OCI-LY3 (cell line): ENCODE data around the gene HOMEZ.

Source experiments
- H2AFZ ChIP-seq: fragments of 200-600, 300-600 bp; shearing (Covaris generic); 2 replicates; pipeline ENCODE4 v1.6.0; 2014; ENCODE audit warnings: antibody characterized with exemption, low read depth, low read length
- H3K27ac ChIP-seq: fragments of 200-600, 300-600 bp; sonication (generic); 2 replicates; pipeline ENCODE4 v1.5.1; 2014; ENCODE audit warnings: mild to moderate bottlenecking, low read length, moderate library complexity, mixed read lengths
- H3K27me3 ChIP-seq: fragments of 200-600, 300-600 bp; sonication (generic); 2 replicates; pipeline ENCODE4 v1.6.1; 2014; ENCODE audit warnings: low read depth, low read length, mixed read lengths
- H3K36me3 ChIP-seq: fragments of 200-600, 300-600 bp; sonication (generic); replicated peaks from 2 replicates; pipeline ENCODE3; 2014; ENCODE audit warnings: low read depth, low read length, mixed read lengths
- H3K4me1 ChIP-seq: fragments of 300-600, 200-600 bp; sonication (generic); 2 replicates; pipeline ENCODE4 v1.6.1; 2014; ENCODE audit warnings: low read length, mixed read lengths
- H3K4me2 ChIP-seq: fragments of 200-600, 300-600 bp; sonication (generic); 2 replicates; pipeline ENCODE4 v1.6.1; 2014; ENCODE audit warnings: low read length, mixed read lengths
- H3K4me3 ChIP-seq: fragments of 300-600, 200-600 bp; sonication (generic); 2 replicates; pipeline ENCODE4 v1.5.1; 2014; ENCODE audit warnings: antibody characterized with exemption, mild to moderate bottlenecking, low read length, moderate library complexity
- H3K79me2 ChIP-seq: fragments of 300-600, 200-600 bp; shearing (Covaris generic); 2 replicates; pipeline ENCODE4 v1.6.1; 2014; ENCODE audit warnings: mild to moderate bottlenecking, low read length, mixed read lengths
- H3K9ac ChIP-seq: fragments of 300-600, 200-600 bp; shearing (Covaris generic); 2 replicates; pipeline ENCODE4 v1.6.0; 2014; ENCODE audit warnings: mild to moderate bottlenecking, low read length, moderate library complexity
- H3K9me3 ChIP-seq: fragments of 200-600, 300-600 bp; shearing (Covaris generic); 2 replicates; pipeline ENCODE4 v1.6.1; 2014; ENCODE audit warnings: low read length, mixed read lengths; ENCODE audit not compliant: insufficient read depth
- H4K20me1 ChIP-seq: fragments of 200-600, 300-600 bp; sonication (generic); 2 replicates; pipeline ENCODE4 v1.6.1; 2016; ENCODE audit warnings: low read length, mixed read lengths; ENCODE audit not compliant: insufficient read depth
- CTCF ChIP-seq: fragments of 200-600, 300-600 bp; sonication (generic); IDR thresholded peaks from 2 replicates; pipeline ENCODE4 v1.5.1; 2014; ENCODE audit warnings: antibody characterized with exemption, low read length, low read depth
- EZH2phosphoT487 ChIP-seq: fragments of 200-600 bp; shearing (Covaris generic); IDR thresholded peaks from 2 replicates; pipeline ENCODE4 v1.6.1; 2018; ENCODE audit warnings: antibody characterized with exemption, mixed run types, low read depth

Gene HOMEZ

GRCh38 chr14:23259426-23259825 is 26.5 kb downstream of the HOMEZ start:
- Histone ChIP-seq H3K27ac (no peak overlapping the region), H3K36me3 (no peaks in the 10 kb centered on the region), H3K9ac (no peak overlapping the region), H3K4me3 (no peak overlapping the region), H3K79me2 (no peaks in the 10 kb centered on the region), H3K9me3 (no peaks in the 10 kb centered on the region), H4K20me1 (no peaks in the 10 kb centered on the region), H3K4me2 (no peak overlapping the region), H2AFZ (no peak overlapping the region), H3K27me3 (peaks cover 52% of the 10 kb centered on the region), H3K4me1 (no peaks in the 10 kb centered on the region)
- TF ChIP-seq EZH2phosphoT487 (no peak), CTCF (no peak)

- no peak overlapping the region for H3K4me3 ChIP-seq
- TF ChIP-seq EZH2phosphoT487 = no peak
- no peak for TF ChIP-seq CTCF
- H3K4me2 ChIP-seq = no peak overlapping the region
- no peak overlapping the region for H3K27ac ChIP-seq
- H2AFZ ChIP-seq = no peak overlapping the region
- no peaks in the 10 kb centered on the region for H3K79me2 ChIP-seq
- no peaks in the 10 kb centered on the region for H3K9me3 ChIP-seq
- no peaks in the 10 kb centered on the region for H3K4me1 ChIP-seq
- peaks cover 49% of the 10 kb centered on the region for H3K27me3 ChIP-seq
- H4K20me1 ChIP-seq = no peaks in the 10 kb centered on the region
- no peak overlapping the region for H3K9ac ChIP-seq
- no peaks in the 10 kb centered on the region for H3K36me3 ChIP-seq
Measured at GRCh38 chr14:23258256-23258655, 27.7 kb downstream of the HOMEZ start.

- Histone ChIP-seq H3K9me3 (no peaks in the 10 kb centered on the region), H3K4me3 (no peak overlapping the region), H3K4me1 (no peaks in the 10 kb centered on the region), H3K9ac (no peak overlapping the region), H3K4me2 (no peak overlapping the region), H3K36me3 (no peaks in the 10 kb centered on the region), H3K27ac (no peak overlapping the region), H3K27me3 (peaks cover 41% of the 10 kb centered on the region), H2AFZ (no peak overlapping the region), H4K20me1 (no peaks in the 10 kb centered on the region), H3K79me2 (no peaks in the 10 kb centered on the region)
- TF ChIP-seq CTCF (no peak), EZH2phosphoT487 (no peak)
Measured at GRCh38 chr14:23252420-23253333, 33.3 kb downstream of the HOMEZ start.

- no peak overlapping the region for H3K9ac ChIP-seq
- no peak overlapping the region for H3K27ac ChIP-seq
- no peak overlapping the region for H2AFZ ChIP-seq
- no peak overlapping the region for H3K4me2 ChIP-seq
- H3K27me3 ChIP-seq = peaks cover 36% of the 10 kb centered on the region
- H3K4me1 ChIP-seq = no peaks in the 10 kb centered on the region
- H4K20me1 ChIP-seq = no peaks in the 10 kb centered on the region
- H3K4me3 ChIP-seq = no peak overlapping the region
- H3K36me3 ChIP-seq = no peaks in the 10 kb centered on the region
- no peaks in the 10 kb centered on the region for H3K9me3 ChIP-seq
- TF ChIP-seq CTCF (no peak), EZH2phosphoT487 (no peak)
- no peaks in the 10 kb centered on the region for H3K79me2 ChIP-seq
Measured at GRCh38 chr14:23252006-23252405, 33.9 kb downstream of the HOMEZ start.
